ENCODE measurements around the gene F5. TPM values are rescaled to one million over a fixed set of nuclear protein-coding genes. Genes with fewer than 3 reads are reported as not detected.

The F5 gene
- total and polyA plus RNA-seq, 10 of the 15 experiments (the other 5 are each of a cell fraction or from before 2014, with no cell fraction given), result under 0.01 to 3.8 (median 0.40) TPM

DNA sequence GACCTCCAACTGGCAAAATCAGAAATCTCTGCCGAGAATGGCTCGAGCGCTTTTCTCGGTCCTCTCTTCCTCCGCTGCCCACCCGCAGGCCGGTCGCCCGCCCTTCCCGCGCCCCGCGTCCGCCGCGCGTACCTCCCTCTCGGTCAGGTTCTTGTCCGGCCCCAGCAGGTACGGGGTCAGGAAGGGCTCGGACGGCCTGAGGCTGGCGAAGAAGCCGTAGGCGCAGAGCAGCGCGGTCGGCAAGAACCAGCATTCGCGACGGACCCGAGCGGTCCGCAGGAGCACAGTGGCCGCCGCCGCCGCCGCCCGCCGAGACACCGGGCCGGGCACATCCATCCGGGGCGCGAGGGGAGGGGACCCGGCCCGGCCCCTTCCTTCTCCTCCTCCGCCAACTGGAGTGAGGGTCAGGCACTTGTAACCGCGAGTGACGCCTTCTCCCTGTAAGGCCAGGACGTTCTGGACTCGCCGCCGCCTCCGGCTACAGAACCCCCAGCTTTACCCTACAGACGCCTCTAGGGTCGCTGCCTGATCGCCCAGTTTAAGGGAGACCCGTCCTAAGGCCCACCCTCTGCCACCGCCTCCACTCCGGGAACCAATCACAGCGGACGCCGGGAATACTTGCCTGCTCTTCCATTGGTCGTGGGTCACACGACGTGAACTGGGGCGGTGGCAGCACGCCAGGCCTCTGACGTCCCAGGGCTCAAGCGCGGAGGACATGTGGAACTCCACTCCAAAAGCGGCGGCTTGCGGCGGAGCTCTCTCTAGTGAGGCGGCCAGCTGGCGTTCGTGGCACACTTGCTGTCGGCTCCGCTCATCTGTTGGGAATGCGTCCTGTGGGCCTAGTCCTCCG, 100.6 kb downstream of the F5 start, which contains the start of gene SLC19A2 (continued):
- TF ChIP-seq, protein P1, sequence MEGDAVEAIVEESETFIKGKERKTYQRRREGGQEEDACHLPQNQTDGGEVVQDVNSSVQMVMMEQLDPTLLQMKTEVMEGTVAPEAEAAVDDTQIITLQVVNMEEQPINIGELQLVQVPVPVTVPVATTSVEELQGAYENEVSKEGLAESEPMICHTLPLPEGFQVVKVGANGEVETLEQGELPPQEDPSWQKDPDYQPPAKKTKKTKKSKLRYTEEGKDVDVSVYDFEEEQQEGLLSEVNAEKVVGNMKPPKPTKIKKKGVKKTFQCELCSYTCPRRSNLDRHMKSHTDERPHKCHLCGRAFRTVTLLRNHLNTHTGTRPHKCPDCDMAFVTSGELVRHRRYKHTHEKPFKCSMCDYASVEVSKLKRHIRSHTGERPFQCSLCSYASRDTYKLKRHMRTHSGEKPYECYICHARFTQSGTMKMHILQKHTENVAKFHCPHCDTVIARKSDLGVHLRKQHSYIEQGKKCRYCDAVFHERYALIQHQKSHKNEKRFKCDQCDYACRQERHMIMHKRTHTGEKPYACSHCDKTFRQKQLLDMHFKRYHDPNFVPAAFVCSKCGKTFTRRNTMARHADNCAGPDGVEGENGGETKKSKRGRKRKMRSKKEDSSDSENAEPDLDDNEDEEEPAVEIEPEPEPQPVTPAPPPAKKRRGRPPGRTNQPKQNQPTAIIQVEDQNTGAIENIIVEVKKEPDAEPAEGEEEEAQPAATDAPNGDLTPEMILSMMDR (IDR thresholded peaks at IDR 0.05 in 2 of 3, conservative IDR thresholded peaks at IDR 0.05 in 1 of 3; ENCODE audit: control insufficient read depth in 2 of 3, extremely low read depth in 1 of 3, insufficient read depth in 1 of 3, low read depth in 3 of 3, low read length in 3 of 3), result peak; percentile 30 to 53 (median 44); a peak in 5 of 6 replicates
- TF ChIP-seq, protein P2, sequence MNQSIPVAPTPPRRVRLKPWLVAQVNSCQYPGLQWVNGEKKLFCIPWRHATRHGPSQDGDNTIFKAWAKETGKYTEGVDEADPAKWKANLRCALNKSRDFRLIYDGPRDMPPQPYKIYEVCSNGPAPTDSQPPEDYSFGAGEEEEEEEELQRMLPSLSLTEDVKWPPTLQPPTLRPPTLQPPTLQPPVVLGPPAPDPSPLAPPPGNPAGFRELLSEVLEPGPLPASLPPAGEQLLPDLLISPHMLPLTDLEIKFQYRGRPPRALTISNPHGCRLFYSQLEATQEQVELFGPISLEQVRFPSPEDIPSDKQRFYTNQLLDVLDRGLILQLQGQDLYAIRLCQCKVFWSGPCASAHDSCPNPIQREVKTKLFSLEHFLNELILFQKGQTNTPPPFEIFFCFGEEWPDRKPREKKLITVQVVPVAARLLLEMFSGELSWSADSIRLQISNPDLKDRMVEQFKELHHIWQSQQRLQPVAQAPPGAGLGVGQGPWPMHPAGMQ (IDR thresholded peaks at IDR 0.05; ENCODE audit: borderline replicate concordance), result no peak
- peak; percentile 92 for TF ChIP-seq ATF7 (IDR thresholded peaks at IDR 0.05; ENCODE audit: low read depth)
- TF ChIP-seq NFYA (IDR thresholded peaks at IDR 0.05; ENCODE audit: borderline replicate concordance, low read depth, low read length), result no peak; the same call in 1 of the 2 replicates
- TF ChIP-seq CBX3 (IDR thresholded peaks at IDR 0.05; ENCODE audit: borderline replicate concordance, low read depth), result no peak
- TF ChIP-seq, protein P3, sequence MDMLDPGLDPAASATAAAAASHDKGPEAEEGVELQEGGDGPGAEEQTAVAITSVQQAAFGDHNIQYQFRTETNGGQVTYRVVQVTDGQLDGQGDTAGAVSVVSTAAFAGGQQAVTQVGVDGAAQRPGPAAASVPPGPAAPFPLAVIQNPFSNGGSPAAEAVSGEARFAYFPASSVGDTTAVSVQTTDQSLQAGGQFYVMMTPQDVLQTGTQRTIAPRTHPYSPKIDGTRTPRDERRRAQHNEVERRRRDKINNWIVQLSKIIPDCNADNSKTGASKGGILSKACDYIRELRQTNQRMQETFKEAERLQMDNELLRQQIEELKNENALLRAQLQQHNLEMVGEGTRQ (IDR thresholded peaks at IDR 0.05; ENCODE audit: borderline replicate concordance, low read depth, low read length), result peak; percentile 26
- TF ChIP-seq YBX1 (IDR thresholded peaks at IDR 0.05), result no peak
- peak; percentile 33; the same call in 1 of the 2 replicates for TF ChIP-seq RUNX3 (IDR thresholded peaks at IDR 0.05; ENCODE audit: low read length)
- TF ChIP-seq BHLHE40 (IDR thresholded peaks at IDR 0.05; ENCODE audit: borderline replicate concordance in 1 of 2, low read depth in 2 of 2, low read length in 1 of 2), result peak; percentile 75 to 83
- TF ChIP-seq SREBF2 (IDR thresholded peaks at IDR 0.05; ENCODE audit: low read length), result no peak
- TF ChIP-seq STAT3 (IDR thresholded peaks at IDR 0.05; ENCODE audit: low read depth, low read length), result no peak
- 0 out of 2 replicates have a peak, but pooled peaks have one; percentile 70 for TF ChIP-seq SIN3A (IDR thresholded peaks at IDR 0.05; ENCODE audit: low read depth, low read length)
- TF ChIP-seq, protein P4, sequence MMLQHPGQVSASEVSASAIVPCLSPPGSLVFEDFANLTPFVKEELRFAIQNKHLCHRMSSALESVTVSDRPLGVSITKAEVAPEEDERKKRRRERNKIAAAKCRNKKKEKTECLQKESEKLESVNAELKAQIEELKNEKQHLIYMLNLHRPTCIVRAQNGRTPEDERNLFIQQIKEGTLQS (IDR thresholded peaks at IDR 0.05; ENCODE audit: borderline replicate concordance, extremely low read depth, low read depth, low read length), result no peak
- TF ChIP-seq BRCA1 (IDR thresholded peaks at IDR 0.05; ENCODE audit: low read depth, low read length), result no peak
- TF ChIP-seq JUND (IDR thresholded peaks at IDR 0.05; ENCODE audit: low read depth, low read length), result no peak; the same call in 1 of the 2 replicates
- peak; percentile 75 for TF ChIP-seq CREM (IDR thresholded peaks at IDR 0.05; ENCODE audit: low read depth)
- TF ChIP-seq, protein P5, sequence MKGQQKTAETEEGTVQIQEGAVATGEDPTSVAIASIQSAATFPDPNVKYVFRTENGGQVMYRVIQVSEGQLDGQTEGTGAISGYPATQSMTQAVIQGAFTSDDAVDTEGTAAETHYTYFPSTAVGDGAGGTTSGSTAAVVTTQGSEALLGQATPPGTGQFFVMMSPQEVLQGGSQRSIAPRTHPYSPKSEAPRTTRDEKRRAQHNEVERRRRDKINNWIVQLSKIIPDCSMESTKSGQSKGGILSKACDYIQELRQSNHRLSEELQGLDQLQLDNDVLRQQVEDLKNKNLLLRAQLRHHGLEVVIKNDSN (IDR thresholded peaks at IDR 0.05; ENCODE audit: borderline replicate concordance, extremely low read length, insufficient read depth, low read depth, low read length), result peak; percentile 66
- TF ChIP-seq NFXL1 (IDR thresholded peaks at IDR 0.05; ENCODE audit: borderline replicate concordance), result no peak
- peak; percentile 52; the same call in 1 of the 2 replicates for TF ChIP-seq SREBF1 (IDR thresholded peaks at IDR 0.05; ENCODE audit: low read length)
- TF ChIP-seq, protein P6, sequence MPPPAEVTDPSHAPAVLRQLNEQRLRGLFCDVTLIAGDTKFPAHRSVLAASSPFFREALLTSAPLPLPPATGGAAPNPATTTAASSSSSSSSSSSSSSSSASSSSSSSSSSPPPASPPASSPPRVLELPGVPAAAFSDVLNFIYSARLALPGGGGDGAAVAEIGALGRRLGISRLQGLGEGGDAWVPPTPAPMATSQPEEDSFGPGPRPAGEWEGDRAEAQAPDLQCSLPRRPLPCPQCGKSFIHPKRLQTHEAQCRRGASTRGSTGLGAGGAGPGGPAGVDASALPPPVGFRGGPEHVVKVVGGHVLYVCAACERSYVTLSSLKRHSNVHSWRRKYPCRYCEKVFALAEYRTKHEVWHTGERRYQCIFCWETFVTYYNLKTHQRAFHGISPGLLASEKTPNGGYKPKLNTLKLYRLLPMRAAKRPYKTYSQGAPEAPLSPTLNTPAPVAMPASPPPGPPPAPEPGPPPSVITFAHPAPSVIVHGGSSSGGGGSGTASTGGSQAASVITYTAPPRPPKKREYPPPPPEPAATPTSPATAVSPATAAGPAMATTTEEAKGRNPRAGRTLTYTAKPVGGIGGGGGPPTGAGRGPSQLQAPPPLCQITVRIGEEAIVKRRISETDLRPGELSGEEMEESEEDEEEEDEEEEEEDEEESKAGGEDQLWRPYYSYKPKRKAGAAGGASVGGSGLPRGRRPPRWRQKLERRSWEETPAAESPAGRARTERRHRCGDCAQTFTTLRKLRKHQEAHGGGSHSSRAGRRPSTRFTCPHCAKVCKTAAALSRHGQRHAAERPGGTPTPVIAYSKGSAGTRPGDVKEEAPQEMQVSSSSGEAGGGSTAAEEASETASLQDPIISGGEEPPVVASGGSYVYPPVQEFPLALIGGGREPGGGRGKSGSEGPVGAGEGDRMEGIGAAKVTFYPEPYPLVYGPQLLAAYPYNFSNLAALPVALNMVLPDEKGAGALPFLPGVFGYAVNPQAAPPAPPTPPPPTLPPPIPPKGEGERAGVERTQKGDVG (CRISPR knock-in tag; IDR thresholded peaks at IDR 0.05), result no peak

Data from GM12878 (cell line).